Thoracic aorta (tissue), 2 donors: ENCODE measurements around the gene FUT7. TPM values are rescaled to one million over a fixed set of nuclear protein-coding genes. Genes with fewer than 3 reads are reported as not detected.
A peak's percentile ranks its signal among the peaks of the same experiment; 100 is the strongest.

Experiments used
- ATAC-seq: fragments of 150-250 bp; one replicate; pipeline ENCODE4 v1.8.0; 2017; ENCODE audit warnings: low read depth; ENCODE audit not compliant: insufficient number of reproducible peaks, low FRiP score
- DNase-seq: peaks from one replicate; pipeline ENCODE4 v3.0.0-alpha.2; 2020; ENCODE audit warnings: low spot score
- H3K27ac ChIP-seq, 2 donors: fragments of 200-600 bp; sonication (generic); 1 replicate in 1 of 2; 2 replicates in 1 of 2; pipeline ENCODE4 v1.5.1; 2016; ENCODE audit warnings: mild to moderate bottlenecking in 2 of 2, moderate library complexity in 2 of 2
- H3K27me3 ChIP-seq: fragments of 200-600 bp; sonication (generic); replicated peaks from 2 replicates; pipeline ENCODE4 v1.6.0; 2016; ENCODE audit warnings: mild to moderate bottlenecking; ENCODE audit not compliant: insufficient read depth
- H3K36me3 ChIP-seq: fragments of 200-600 bp; sonication (generic); one replicate; pipeline ENCODE4 v1.5.1; 2016
- H3K4me1 ChIP-seq, 2 donors: fragments of 200-600 bp; sonication (generic); 1 replicate in 1 of 2; 2 replicates in 1 of 2; pipeline versions ENCODE4 v1.5.1 to v1.6.0; 2016; ENCODE audit warnings: low read depth in 2 of 2, mild to moderate bottlenecking in 1 of 2; ENCODE audit not compliant: control insufficient read depth in 1 of 2
- H3K4me3 ChIP-seq: fragments of 200-600 bp; sonication (generic); 2 replicates; pipeline ENCODE4 v1.5.1; 2016; ENCODE audit warnings: mild to moderate bottlenecking
- H3K9me3 ChIP-seq: fragments of 200-600 bp; sonication (generic); 2 replicates; pipeline ENCODE4 v1.5.1; 2016
- CTCF ChIP-seq: fragments of 200-600 bp; sonication (generic); IDR thresholded peaks from one replicate; pipeline ENCODE4 v1.5.1; 2019; ENCODE audit warnings: antibody characterized with exemption
- total RNA-seq, 2 donors: library from RNA; depleted of rRNA; stranded (reverse); fragments of >200 nt; gene quantifications; one replicate each; pipeline versions ENCODE4 v1.1.0 to v1.2.3, GENCODE V29; 2016

The FUT7 gene
- not detected for total RNA-seq

- H3K4me3 ChIP-seq = peak within 1 kb of the TSS; percentile 20
- H3K27me3 ChIP-seq = no peaks in the 10 kb centered on the region
- no peak for ATAC-seq
- TF ChIP-seq CTCF = no peak
- H3K9me3 ChIP-seq = no peaks in the 10 kb centered on the region
- no peak within 1 kb of the TSS for H3K27ac ChIP-seq
- H3K36me3 ChIP-seq = no peaks in the 10 kb centered on the region
- H3K4me1 ChIP-seq = peaks cover 16 to 19% of the 10 kb centered on the region in 2 donors
- no peak for DNase-seq
These were observed at the start of gene FUT7 for GRCh38 chr9:137031904-137032640. Gene FUT7 (minus strand): TSS chr9:137032088. CDS start chr9:137031991, 97 bp downstream.

GRCh38 chr9:137080260-137081122, 48.6 kb upstream of the FUT7 start:
- Histone ChIP-seq H3K27me3 (no peaks in the 10 kb centered on the region), H3K4me3 (no peak overlapping the region), H3K27ac (no peak overlapping the region), H3K9me3 (no peaks in the 10 kb centered on the region), H3K36me3 (peaks cover 10% of the 10 kb centered on the region), H3K4me1 (peaks cover 13 to 34% of the 10 kb centered on the region in 2 donors)
- ATAC-seq (no peak), DNase-seq (no peak)
- no peak for TF ChIP-seq CTCF

GRCh38 chr9:137079401-137079787, 47.5 kb upstream of the FUT7 start:
- H3K4me3 ChIP-seq = no peak overlapping the region
- TF ChIP-seq CTCF = no peak
- no peaks in the 10 kb centered on the region for H3K27me3 ChIP-seq
- no peaks in the 10 kb centered on the region for H3K9me3 ChIP-seq
- peaks cover 10% of the 10 kb centered on the region for H3K36me3 ChIP-seq
- no peak overlapping the region for H3K27ac ChIP-seq
- peaks cover 11 to 30% of the 10 kb centered on the region in 2 donors for H3K4me1 ChIP-seq
- DNase-seq (no peak), ATAC-seq (no peak)

GRCh38 chr9:137078701-137079400, 47.0 kb upstream of the FUT7 start:
- ATAC-seq (no peak), DNase-seq (no peak)
- Histone ChIP-seq H3K27ac (no peak overlapping the region), H3K36me3 (peaks cover 10% of the 10 kb centered on the region), H3K4me1 (peaks cover 11 to 30% of the 10 kb centered on the region in 2 donors), H3K27me3 (no peaks in the 10 kb centered on the region), H3K4me3 (peak overlapping the region; percentile 80), H3K9me3 (no peaks in the 10 kb centered on the region)
- TF ChIP-seq CTCF = no peak
